Karpas-422 (cell line): ENCODE data around the gene KIFBP. TPM values are rescaled to one million over a fixed set of nuclear protein-coding genes. Genes with fewer than 3 reads are reported as not detected.

ENCODE experiments used
- total RNA-seq: library from RNA; depleted of rRNA; stranded (reverse); fragments of >200 nt; shearing (Covaris generic); gene quantifications from 2 replicates; pipeline ENCODE4 v1.2.3, GENCODE V29; 2014; ENCODE audit warnings: low replicate concordance; rRNA removed

The KIFBP gene
- total RNA-seq, 1 experiment from 2014 or later = 17.5 TPM

Other genes with a start within 250 kb of the KIFBP start
- gene STOX1, start 161.3 kb upstream of the KIFBP start, total RNA-seq = 15.9 and 19.8 TPM in 2 replicates
- gene DDX50, start 87.5 kb upstream of the KIFBP start, total RNA-seq = 48.3 and 61.1 TPM in 2 replicates
- 87.0 and 89.8 TPM in 2 replicates for gene DDX21, start 32.6 kb upstream of the KIFBP start, total RNA-seq
- gene SRGN, start 99.3 kb downstream of the KIFBP start, total RNA-seq = 18.3 and 56.4 TPM in 2 replicates
- gene VPS26A, start 135.4 kb downstream of the KIFBP start, total RNA-seq = 9.4 and 28.3 TPM in 2 replicates
- 37.6 and 42.0 TPM in 2 replicates for gene SUPV3L1, start 191.4 kb downstream of the KIFBP start, total RNA-seq
- gene HKDC1, start 231.5 kb downstream of the KIFBP start, total RNA-seq = not detected in 2 replicates